MM.1S (cell line): ENCODE data around the gene OSBPL1A.

Source experiments
- DNase-seq: peaks from one replicate; pipeline ENCODE4 v3.0.0-alpha.2; 2015
- H2AFZ ChIP-seq: fragments of 300-600 bp; sonication (generic); 2 replicates; pipeline ENCODE4 v1.6.0; 2016; ENCODE audit warnings: antibody characterized with exemption, low read length
- H3F3A ChIP-seq: fragments of 300-600 bp; sonication (generic); 2 replicates; pipeline ENCODE4 v1.6.1; 2016; ENCODE audit warnings: mild to moderate bottlenecking, antibody characterized with exemption, low read length, moderate library complexity, mixed read lengths; ENCODE audit not compliant: insufficient read depth
- H3K27ac ChIP-seq: fragments of 300-600 bp; sonication (generic); 2 replicates; pipeline ENCODE4 v1.5.1; 2016; ENCODE audit warnings: mild to moderate bottlenecking, low read length
- H3K27me3 ChIP-seq: fragments of 300-600 bp; sonication (generic); replicated peaks from 2 replicates; pipeline ENCODE4 v1.6.0; 2016; ENCODE audit warnings: low read length; ENCODE audit not compliant: insufficient read depth
- H3K36me3 ChIP-seq: fragments of 300-600 bp; sonication (generic); replicated peaks from 2 replicates; pipeline ENCODE4 v1.6.1; 2016; ENCODE audit warnings: mild to moderate bottlenecking, low read length, mixed read lengths; ENCODE audit not compliant: insufficient read depth
- H3K4me1 ChIP-seq: fragments of 300-600 bp; sonication (generic); 2 replicates; pipeline ENCODE4 v1.6.1; 2016; ENCODE audit warnings: low read length, mixed read lengths
- H3K4me2 ChIP-seq: fragments of 300-600 bp; sonication (generic); 2 replicates; pipeline ENCODE4 v1.6.0; 2016; ENCODE audit warnings: low read depth, low read length
- H3K4me3 ChIP-seq: fragments of 300-600 bp; sonication (generic); 2 replicates; pipeline ENCODE4 v1.5.1; 2016; ENCODE audit warnings: low read length, mixed read lengths
- H3K79me2 ChIP-seq: fragments of 300-600 bp; sonication (generic); 2 replicates; pipeline ENCODE4 v1.6.1; 2016; ENCODE audit warnings: mixed run types, low read length, mixed read lengths
- H3K9ac ChIP-seq: fragments of 300-600 bp; sonication (generic); 2 replicates; pipeline ENCODE4 v1.6.1; 2016; ENCODE audit warnings: low read length, mixed read lengths
- H3K9me2 ChIP-seq: fragments of 300-600 bp; sonication (generic); replicated peaks from 2 replicates; pipeline ENCODE4 v1.6.1; 2016; ENCODE audit warnings: mild to moderate bottlenecking, low read length, mixed read lengths; ENCODE audit not compliant: insufficient read depth
- H3K9me3 ChIP-seq: fragments of 300-600 bp; sonication (generic); replicated peaks from 2 replicates; pipeline ENCODE4 v1.6.1; 2016; ENCODE audit warnings: mild to moderate bottlenecking, low read length, mixed read lengths; ENCODE audit not compliant: insufficient read depth
- H4K20me1 ChIP-seq: fragments of 300-600 bp; sonication (generic); 2 replicates; pipeline ENCODE4 v1.6.1; 2016; ENCODE audit warnings: mild to moderate bottlenecking, low read length, moderate library complexity, mixed read lengths; ENCODE audit not compliant: insufficient read depth
- EZH2 ChIP-seq: fragments of 300-600 bp; sonication (generic); optimal IDR thresholded peaks from 2 replicates; pipeline ENCODE3; 2017; ENCODE audit warnings: low read depth, mild to moderate bottlenecking, antibody characterized with exemption, low read length, mixed read lengths
- EZH2phosphoT487 ChIP-seq: fragments of 300-600 bp; sonication (generic); IDR thresholded peaks from 2 replicates; pipeline ENCODE4 v1.6.1; 2018; ENCODE audit warnings: antibody characterized with exemption, low read length
- TF ChIP-seq, protein P1 (sequence below): fragments of 300-600 bp; sonication (generic); IDR thresholded peaks from 2 replicates; pipeline ENCODE4 v1.5.1; 2016; ENCODE audit warnings: antibody characterized with exemption, low read length, mixed read lengths

Gene OSBPL1A

DNA sequence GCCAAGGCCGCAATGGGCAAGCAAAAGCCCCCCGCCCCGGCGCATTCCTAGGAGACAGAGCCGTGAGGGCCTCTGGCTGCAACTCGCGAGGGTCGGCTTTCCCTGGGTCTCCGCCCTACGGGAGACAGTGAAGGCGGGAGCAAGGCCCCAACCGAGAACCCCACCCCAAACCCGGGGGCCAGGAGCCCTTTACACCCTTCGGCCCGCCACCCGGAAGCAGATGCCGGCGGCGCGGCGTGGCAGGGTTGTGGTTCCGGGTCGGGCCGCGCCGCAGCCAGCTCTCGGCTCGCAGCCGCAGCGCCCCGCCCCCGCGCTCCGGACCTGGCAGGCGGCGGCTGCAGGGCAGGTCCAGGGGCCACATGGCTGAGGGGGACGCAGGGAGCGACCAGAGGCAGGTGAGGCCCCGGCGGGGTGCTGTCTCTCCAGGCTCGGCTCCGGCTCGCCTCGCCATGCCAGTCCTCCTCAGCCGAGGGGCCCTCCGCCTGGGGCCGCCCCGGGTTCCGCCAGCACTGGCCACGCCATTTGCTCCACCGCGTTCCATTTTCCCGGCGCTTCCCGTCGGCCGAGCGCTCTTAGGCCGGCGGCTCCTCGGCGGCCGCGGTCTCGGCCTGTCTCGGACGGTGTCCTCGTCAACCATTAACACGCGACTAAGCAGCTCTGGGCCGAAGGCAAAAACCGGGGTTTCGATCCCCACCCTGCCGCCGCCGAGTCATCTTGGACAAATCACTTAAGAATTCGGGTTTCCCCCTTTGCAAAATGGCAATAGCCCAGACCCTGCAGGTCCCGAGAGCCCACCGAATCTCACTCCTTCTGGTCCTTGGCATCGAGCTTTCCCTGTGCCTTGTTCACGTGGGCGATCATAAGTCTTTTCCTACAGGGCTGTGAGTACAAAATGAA lies 29.0 kb upstream of the OSBPL1A start, which contains the start of gene IMPACT:
Gene IMPACT (plus strand): TSS at position 273 of the 897 bp plus-strand sequence. CDS start 87 bp downstream, at position 360.
- peak within 1 kb of the TSS; percentile 68 for H3K9ac ChIP-seq
- no peaks in the 10 kb centered on the region for H3K79me2 ChIP-seq
- H4K20me1 ChIP-seq, result no peaks in the 10 kb centered on the region
- no peaks in the 10 kb centered on the region for H3K9me3 ChIP-seq
- no peak for TF ChIP-seq EZH2
- TF ChIP-seq, protein P1, sequence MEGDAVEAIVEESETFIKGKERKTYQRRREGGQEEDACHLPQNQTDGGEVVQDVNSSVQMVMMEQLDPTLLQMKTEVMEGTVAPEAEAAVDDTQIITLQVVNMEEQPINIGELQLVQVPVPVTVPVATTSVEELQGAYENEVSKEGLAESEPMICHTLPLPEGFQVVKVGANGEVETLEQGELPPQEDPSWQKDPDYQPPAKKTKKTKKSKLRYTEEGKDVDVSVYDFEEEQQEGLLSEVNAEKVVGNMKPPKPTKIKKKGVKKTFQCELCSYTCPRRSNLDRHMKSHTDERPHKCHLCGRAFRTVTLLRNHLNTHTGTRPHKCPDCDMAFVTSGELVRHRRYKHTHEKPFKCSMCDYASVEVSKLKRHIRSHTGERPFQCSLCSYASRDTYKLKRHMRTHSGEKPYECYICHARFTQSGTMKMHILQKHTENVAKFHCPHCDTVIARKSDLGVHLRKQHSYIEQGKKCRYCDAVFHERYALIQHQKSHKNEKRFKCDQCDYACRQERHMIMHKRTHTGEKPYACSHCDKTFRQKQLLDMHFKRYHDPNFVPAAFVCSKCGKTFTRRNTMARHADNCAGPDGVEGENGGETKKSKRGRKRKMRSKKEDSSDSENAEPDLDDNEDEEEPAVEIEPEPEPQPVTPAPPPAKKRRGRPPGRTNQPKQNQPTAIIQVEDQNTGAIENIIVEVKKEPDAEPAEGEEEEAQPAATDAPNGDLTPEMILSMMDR, result no peak
- no peak for TF ChIP-seq EZH2phosphoT487
- H2AFZ ChIP-seq, result peak within 1 kb of the TSS; percentile 99
- no peaks in the 10 kb centered on the region for H3F3A ChIP-seq
- DNase-seq, result peak; percentile 78
- peak within 1 kb of the TSS; percentile 20; the same call in 1 of the 2 replicates for H3K27ac ChIP-seq
- H3K9me2 ChIP-seq, result no peaks in the 10 kb centered on the region
- no peaks in the 10 kb centered on the region for H3K36me3 ChIP-seq
- no peaks in the 10 kb centered on the region; the same call in 1 of the 2 replicates for H3K4me1 ChIP-seq
- H3K4me3 ChIP-seq, result peak within 1 kb of the TSS; percentile 78
- peak within 1 kb of the TSS; percentile 74 for H3K4me2 ChIP-seq
- H3K27me3 ChIP-seq, result peaks cover 3% of the 10 kb centered on the region; the same call in 1 of the 2 replicates

DNA sequence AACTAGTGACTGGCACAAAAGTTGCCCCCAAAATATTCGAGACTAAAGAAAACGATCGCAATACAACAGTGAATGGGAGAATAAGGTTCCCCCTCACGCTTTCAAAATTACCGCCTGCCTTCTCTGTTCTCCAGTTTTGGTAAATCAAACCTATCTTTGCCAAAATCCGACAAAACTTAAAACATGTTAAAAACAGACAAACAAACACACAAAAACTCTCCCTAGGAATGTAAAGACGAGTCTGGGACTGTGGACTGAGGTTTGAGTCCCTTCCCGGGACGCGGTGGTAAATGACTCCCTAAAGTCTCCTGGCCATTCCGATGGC lies 28.4 kb upstream of the OSBPL1A start:
- Histone ChIP-seq H3K4me1 (no peaks in the 10 kb centered on the region; the same call in 1 of the 2 replicates), H2AFZ (peak overlapping the region; percentile 99), H4K20me1 (no peaks in the 10 kb centered on the region), H3K9me3 (no peaks in the 10 kb centered on the region), H3K4me3 (peak overlapping the region; percentile 78), H3K27me3 (peaks cover 3% of the 10 kb centered on the region; the same call in 1 of the 2 replicates), H3F3A (no peaks in the 10 kb centered on the region), H3K9me2 (no peaks in the 10 kb centered on the region), H3K9ac (no peak overlapping the region; the same call in 1 of the 2 replicates), H3K79me2 (no peaks in the 10 kb centered on the region), H3K27ac (no peak overlapping the region), H3K36me3 (no peaks in the 10 kb centered on the region), H3K4me2 (peak overlapping the region; percentile 74; the same call in 1 of the 2 replicates)
- DNase-seq, result no peak
- TF ChIP-seq EZH2phosphoT487, result no peak
- TF ChIP-seq, protein P1, result no peak
- TF ChIP-seq EZH2, result no peak

DNA sequence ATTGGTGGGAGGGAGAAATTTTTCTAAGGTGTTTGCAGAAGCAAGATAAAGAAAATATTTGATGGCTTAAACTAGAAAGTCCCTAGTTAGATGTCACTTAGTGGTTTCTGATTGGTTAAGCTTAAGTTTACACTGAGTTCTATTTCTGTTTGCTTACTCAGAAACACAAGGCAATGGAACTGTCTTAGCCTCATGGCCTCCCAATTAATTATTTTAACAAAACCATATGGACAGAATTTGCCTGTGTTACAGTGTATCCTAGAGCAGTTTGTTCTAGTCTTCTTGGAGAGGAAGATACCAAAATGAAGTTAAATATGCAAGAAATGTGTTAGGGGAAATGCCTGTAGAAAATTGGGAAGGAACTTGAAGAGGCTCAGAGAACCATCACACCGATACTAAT lies 24.2 kb upstream of the OSBPL1A start:
- no peak for DNase-seq
- H4K20me1 ChIP-seq, result no peaks in the 10 kb centered on the region
- no peaks in the 10 kb centered on the region for H3K9me3 ChIP-seq
- TF ChIP-seq EZH2 (no peak), EZH2phosphoT487 (no peak)
- TF ChIP-seq, protein P1, result no peak
- H3K27me3 ChIP-seq, result peaks cover 3% of the 10 kb centered on the region; the same call in 1 of the 2 replicates
- H3K27ac ChIP-seq, result no peak overlapping the region
- no peaks in the 10 kb centered on the region for H3K79me2 ChIP-seq
- H3K9ac ChIP-seq, result no peak overlapping the region
- H3K4me1 ChIP-seq, result no peaks in the 10 kb centered on the region
- H3K4me2 ChIP-seq, result no peak overlapping the region
- no peak overlapping the region for H2AFZ ChIP-seq
- no peak overlapping the region for H3K4me3 ChIP-seq
- no peaks in the 10 kb centered on the region for H3K9me2 ChIP-seq
- H3F3A ChIP-seq, result no peaks in the 10 kb centered on the region
- H3K36me3 ChIP-seq, result no peaks in the 10 kb centered on the region
